Panc1 (cell line): Measurements from ENCODE around the gene PARD6B.

Experiments used
- CTCF ChIP-seq: fragments of 450-650 bp; IDR thresholded peaks from 2 replicates; pipeline ENCODE4 v1.5.1; 2017; ENCODE audit warnings: mild to moderate bottlenecking
- POLR2AphosphoS5 ChIP-seq: IDR thresholded peaks from 2 replicates; pipeline ENCODE4 v1.6.1; 2012; ENCODE audit warnings: mild to moderate bottlenecking, low read depth, low read length, moderate library complexity
- TCF7L2 ChIP-seq: IDR thresholded peaks from 2 replicates; pipeline ENCODE4 v1.6.1; 2011; ENCODE audit warnings: mild to moderate bottlenecking, low read depth, low read length, inconsistent platforms

DNA sequence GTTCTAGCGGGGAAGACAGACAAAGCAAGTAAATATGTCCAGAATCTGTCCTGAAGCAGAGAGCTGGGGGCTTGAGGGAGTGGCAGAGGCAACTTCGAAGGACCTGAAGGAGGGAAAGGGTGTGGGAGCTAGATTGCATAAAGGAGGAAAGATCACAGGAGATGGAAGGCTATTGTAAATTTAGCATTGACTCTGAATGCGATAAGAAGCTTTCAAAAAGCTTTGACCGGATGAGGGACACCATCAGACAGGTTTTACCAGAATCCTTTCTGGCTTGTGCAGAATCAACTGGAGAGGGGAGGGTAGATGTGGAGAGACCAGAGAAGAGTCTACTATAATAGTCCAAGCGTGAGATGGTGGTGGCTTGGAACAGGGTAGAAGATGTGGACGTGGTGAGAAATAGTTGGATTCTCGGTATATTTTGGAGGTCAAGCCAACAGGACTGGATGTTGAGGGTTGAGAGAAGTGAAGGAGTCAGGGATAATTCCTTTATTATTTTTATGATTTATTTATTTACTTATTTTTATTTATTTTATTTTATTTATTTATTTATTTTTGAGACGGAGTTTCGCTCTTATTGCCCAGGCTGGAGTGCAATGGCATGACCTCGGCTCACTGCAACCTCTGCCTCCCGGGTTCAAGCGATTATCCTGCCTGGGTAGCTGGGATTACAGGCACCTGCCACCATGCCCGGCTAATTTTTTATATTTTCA, 20.1 kb upstream of the PARD6B start:
- TF ChIP-seq CTCF (no peak), POLR2AphosphoS5 (no peak), TCF7L2 (no peak)
